Right renal pelvis (tissue), 4 donors: Measurements from ENCODE around the gene RNGTT. TPM values are rescaled to one million over a fixed set of nuclear protein-coding genes. Genes with fewer than 3 reads are reported as not detected.
A peak's percentile ranks its signal among the peaks of the same experiment; 100 is the strongest.
"Not testable (repeated sequence)": the region's sequence is repeated elsewhere in the genome, so short reads cannot be mapped to it uniquely, and the experiment has no call there.

Experiments used
- DNase-seq, 4 donors: peaks; one replicate each; pipeline ENCODE4 v3.0.0-alpha.2; 2013; ENCODE audit warnings: low read depth in 4 of 4, low spot score in 3 of 4, missing footprints in 1 of 4
- polyA plus RNA-seq, 4 donors: library from polyadenylated mRNA; unstranded; fragments of 120-200 nt; gene quantifications; one replicate each; pipeline ENCODE4 v1.2.1, GENCODE V29; 2013; ENCODE audit not compliant: insufficient read length in 4 of 4

RNGTT gene
- polyA plus RNA-seq, 4 donors, result 15.8 to 19.0 (median 17.8) TPM

DNA sequence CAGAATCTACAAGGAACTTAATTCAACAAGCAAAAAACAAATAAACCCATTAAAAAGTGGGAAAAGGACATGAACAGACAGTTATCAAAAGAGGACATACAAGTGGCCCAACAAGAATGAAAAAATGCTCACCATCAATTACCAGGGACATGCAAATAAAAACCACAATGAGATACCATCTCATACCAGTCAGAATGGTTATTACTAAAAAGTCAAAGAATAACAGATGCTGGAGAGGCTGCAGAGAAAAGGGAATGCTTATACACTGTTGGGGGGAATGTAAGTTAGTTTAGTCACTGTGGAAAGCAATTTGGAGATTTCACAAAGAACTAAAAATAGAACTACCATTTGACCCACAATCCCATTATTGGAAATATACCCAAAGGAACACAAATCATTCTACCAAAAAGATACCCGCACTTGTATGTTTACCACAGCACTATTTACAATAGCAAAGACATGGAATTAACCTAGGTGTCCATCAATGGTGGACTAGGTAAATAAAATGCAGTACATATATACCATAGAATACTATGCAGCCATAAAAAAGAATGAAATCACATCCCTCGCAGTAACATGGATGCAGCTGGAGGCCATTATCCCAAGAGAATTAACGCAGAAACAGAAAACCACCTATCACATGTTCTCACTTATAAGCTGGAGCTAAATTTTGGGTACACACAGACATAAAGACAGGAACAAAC lies 48.4 kb downstream of the RNGTT start:
- no peak for DNase-seq

DNA sequence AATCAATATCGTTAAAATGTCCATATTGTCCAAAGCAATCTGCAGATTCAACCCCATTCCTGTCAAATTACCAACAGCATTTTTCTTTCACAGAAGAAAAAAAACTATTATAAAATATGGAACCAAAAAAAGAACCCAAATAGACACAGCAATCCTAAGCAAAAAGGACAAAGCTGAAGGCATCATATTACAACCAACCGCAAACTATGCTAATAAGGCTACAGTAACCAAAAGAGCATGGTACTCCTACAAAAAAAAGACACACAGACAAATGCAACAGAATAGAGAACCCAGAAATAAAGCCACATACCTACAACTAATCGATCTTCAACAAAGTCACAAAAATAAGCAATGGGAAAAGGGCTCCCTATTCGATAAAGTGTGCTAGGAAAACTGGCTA lies 49.2 kb downstream of the RNGTT start:
- no peak for DNase-seq

DNA sequence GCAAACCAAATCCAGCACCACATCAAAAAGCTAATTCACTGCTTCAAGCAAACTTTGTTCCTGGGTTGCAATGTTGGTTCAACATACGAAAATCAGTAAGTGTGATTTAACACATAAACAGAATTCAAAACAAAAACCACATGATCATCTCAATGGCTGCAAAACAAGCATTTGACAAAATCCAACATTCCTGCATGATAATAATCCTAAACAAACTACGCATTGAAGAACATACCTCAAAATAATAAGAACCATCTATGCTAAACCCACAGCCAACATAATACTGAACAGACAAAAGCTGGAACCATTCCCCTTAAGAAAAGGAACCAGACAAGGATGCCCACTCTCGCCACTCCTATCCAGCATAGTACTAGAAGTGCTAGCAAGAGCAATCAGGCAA lies 49.9 kb downstream of the RNGTT start:
- DNase-seq, result no peak

DNA sequence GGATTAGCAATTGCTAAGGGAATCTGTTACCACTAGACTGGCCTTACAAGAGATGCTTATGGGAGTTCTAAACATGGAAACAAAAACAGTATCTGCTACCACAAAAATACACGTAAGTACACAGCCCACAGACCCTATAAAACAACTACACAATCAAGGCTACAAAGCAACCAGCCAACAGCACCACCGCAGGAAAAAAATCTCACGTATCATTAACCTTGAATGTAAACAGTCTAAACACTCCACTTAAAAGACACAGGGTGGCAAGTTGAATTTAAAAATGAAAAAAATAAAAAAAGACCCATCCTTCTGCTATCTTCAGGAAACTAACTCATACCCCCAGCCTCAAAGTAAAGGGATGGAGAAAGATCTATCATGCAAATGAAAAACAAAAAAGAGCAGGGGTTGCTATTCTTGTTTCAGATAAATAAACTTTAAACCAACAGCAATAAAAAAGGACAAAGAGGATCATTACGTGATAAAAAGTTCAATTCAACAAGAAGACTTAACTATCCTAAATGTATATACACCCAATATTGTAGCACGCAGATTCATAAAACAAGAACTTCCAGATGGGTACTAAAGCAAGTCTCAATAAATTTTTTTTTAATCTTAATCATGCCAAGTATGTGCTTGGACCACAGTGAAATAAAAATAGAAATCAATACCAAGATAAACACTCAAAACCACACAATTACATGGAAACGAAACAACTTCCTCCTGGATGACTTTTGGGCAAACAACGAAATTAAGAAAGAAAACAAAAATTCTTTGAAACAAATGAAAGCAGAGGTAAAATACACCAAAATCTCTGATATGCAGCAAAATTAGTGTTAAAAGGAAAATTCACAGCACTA lies 52.3 kb downstream of the RNGTT start:
- peak in 1 of 4 donors; percentile 1 for DNase-seq

DNA sequence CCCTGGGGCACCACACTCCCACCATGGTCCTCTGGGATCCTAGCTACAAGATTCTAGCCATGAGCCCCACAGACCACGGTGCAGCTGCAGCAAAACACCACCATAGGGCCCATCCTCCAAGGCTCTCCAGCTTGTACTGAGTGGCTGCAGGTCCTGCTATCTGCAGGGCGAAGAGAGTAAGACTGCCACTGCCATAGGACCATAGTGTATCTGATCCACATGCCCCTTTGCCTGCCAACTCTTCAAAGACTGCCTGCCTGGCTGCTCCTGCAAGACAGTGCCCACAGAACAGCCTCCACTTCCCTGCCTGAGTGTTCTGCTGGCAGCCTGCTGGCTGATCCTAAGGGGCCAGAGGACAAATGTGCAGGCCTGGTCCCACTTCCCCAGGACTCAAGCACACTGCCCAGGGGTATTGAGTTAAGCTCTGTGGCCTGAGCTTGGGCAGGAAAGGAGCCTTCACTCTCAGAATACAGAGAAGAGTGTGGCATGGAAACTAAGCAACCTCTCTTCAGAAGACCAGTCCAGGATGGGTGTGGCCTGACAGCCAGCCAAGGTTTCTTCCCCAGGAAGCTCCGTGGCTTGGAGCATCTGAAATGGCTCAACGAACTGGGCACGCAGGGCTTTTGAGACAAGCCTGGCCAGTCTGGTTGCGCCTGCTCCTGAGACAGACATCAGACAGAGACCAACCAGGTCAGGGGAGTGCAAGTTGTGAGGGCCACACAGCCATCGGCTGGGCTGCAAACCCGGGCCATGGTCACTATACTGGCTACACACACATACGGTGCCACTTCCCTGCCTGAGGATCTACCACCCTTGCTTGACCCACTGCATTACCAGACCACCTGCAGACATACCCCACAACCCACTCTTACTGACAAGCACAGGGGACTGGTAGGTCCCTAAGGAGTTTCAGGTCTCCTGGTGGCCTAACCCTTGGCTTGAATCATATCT lies 54.5 kb downstream of the RNGTT start:
- no peak for DNase-seq

DNA sequence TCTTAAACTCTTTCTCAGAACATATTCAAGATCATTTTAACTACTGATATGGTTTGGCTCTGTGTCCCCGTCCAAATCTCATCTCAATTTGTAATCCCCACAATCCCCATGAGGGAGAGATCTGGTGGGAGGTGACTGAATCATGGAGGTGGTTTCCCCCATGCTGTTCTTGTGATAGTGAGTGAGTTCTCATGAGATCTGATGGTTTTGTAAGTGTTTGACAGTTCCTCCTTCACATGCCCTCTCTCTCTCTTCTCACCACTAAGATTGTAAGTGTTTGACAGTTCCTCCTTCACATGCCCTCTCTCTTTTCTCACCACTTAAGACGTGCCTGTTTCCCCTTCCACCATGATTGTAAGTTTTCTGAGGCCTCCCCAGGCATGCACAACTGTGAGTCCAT lies 56.3 kb downstream of the RNGTT start:
- DNase-seq, result not testable (repeated sequence)

DNA sequence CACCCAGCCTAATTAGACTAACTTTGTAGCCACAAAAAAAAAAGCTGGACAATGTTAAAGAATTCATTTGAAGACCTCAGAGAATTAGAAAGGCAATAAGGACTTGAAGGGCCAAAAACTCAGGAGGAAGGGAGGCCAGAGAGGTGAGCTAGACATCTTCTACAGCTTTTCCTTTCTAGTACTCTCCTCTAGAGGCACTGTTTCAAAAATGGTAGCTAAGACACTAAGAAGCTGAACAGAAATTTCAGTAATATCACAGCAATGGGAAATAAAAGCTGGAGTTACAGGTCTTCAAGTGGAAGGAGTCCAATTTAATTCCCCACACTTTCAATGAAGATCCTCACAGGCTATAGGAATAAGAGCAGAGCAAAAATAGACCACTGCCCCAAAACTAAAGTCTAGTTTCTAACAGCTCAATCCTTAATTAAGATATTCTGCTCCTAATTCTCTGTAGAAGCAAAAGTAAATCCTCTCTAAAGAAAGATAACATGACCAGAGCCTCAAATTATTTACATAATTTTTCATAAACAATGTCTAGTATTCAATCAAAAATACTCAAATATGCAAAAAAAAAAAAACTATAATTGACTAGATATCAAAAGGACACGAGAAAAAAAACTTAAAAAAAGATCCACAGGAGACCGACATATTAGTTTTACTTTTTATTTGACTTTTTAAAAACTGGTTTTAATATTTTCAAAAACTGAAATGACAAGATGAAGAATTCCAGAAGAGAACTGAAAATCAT lies 63.7 kb downstream of the RNGTT start:
- DNase-seq, result no peak

DNA sequence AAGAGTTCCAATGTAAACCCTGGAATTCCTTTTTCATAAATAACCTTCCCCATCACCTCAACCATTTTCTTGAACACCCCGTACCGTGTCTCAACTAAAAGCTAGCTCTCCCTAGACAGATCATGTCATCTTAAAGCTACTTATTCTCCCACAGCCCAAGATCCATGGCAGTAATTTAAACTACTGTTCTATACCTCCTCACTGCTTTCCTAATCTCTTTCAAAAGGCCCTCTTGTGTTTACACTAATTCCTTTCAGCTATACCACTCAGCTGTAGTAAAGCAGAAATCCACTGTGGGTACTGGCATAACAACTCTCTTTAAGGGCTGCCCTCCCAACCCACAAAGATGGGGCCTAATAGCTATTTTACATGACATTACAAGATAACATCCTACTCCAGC lies 67.5 kb downstream of the RNGTT start:
- DNase-seq, result no peak

DNA sequence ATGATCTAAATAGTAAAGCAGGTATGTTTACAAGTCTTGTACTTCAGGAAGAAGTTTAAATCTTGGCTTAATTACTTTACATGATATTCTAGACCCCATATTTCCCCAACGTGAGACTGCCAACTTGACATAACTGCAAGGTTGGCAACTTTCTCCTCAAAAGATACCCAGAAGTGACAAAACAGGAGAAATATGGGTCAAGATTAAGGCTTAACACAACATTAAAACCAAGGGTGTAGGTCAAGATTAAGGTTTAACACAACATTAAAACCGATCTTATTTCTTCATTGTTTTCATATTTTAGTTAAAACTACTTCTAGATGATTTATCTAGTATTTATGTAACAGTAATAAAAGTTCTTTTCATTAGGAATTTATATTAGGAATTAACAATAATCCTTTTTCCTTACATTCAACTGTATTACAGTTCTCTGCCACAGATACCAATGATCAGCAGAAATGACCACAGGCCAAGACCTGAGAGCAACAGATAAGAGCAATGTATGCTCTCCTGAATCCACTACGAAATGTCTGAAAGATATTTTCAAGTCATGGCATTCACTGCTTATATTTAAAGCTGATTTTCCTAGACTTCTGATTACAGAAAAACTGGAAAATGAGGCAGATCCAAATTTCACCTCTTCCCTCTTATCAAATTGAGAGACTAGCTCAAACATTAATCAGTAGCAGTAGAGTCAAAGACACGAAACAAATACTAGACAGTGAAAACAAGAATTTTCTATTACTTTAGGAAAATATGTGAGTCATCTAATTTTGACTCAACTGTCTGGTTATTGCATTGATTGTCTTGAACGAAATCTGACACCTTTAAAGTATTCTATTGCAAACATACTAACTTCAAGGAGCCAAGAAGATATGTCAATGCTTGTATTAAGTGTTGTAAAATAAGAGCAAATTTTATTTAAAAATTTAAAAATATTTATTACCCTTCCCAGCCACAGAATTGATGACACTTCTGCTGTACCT lies 72.3 kb downstream of the RNGTT start:
- no peak for DNase-seq

DNA sequence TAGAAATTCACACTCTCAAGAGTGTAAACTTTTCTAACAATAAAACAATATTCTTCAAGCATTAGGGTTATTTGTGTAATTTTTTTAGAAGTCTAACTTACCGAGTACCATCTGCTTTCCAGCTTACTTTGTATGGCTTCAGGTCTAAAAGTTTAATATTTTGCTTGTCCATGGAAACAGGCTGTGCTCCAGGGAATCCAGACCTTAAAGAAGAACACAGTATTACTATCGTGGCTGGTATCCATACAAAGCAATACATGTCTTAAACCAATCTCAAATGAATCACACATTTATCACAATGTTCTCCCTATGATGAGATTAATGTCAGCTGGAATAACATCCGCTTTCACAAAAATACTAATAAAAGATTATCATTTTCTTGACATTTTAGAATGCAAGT lies 73.0 kb downstream of the RNGTT start:
- DNase-seq, result no peak

DNA sequence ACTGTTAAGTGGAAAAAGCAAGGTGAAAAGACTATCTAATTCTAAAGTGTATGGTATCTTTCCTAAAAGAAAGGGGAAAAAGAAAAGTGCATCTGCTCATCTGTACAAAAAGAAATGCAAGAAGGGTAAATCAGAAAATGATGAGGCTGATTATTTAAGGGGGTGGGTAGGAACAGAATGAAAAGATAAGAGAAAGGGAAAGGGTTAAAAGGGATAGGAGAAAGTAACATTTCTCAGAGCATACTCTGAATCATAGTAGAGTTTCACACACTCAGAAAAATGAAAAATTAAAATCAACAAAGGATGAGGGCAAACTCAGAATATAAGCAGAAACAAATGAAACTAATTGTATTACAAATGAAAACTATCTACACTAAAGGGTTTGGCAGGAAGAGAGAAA lies 79.1 kb downstream of the RNGTT start:
- no peak for DNase-seq

DNA sequence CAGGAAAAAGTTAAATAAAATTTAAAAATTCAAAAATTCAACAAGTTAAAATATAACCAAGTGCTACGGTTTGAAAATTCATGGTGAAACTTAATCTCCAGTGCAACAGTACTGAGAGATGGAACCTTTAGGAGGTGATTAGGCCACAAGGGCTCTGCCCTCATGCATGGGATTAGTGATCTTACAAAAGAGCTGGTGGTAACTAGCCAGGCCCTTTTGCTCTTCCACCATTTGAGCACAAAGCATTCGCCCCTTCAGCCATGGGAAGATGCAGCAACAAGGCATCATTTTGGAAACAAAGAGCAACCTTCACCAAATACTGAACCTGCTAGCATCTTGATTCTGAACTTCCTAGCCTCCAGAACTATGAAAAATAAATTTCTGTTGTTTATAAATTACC lies 80.9 kb downstream of the RNGTT start:
- no peak for DNase-seq

DNA sequence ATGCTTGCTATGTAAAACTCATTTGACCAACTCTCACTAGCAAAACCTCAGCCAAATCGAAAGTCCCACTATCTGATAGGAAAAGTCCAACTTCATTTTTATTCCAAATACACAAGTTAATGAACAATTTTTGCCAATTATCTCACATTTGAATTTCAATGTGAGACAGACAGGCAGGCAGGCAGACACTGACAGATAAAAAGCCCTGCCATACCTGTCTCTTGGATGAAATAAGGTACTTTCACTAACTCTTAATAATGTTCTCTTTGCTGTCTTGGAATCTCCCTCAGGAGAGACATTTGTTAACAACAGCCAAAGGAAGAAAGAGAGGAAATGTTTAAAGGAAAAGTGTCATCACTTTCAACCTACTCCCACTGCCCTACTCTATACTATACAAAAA lies 82.0 kb downstream of the RNGTT start:
- no peak for DNase-seq

DNA sequence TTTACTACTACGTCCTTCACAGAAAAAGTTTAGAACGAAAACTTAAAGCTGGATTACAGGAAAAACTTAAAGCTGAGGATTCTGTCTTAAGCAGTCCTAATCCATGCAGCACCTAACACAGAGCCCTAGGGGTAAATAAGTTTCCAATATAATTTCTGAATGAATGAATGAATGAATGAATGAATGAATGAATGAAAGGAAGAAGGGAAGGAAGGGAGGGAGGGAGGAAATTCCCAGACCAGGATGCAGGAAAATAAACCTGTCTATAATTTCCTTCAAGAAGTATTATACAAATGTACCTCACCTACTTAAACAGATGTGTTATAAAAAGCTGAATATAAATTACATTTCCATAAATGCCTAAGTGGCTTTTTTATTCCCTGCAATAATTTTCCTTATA lies 83.4 kb downstream of the RNGTT start:
- no peak for DNase-seq

DNA sequence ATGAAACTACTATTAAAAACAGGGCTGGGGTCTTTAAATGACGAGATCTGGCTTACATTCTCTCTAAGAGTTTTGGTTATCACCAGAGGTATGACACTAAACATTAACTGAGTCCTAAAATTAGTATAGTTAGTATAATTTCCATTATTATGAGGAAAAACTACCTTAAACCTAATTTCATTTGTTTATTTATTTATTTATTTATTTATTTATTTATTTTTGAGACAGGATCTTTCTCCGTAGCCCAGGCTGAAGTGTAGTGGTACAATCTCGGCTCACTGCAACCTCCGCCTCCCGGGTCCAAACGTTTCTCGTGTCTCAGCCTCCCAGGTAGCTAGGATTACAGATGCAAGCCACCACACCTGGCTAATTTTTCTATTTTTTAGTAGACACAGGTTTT lies 85.5 kb downstream of the RNGTT start:
- no peak for DNase-seq

DNA sequence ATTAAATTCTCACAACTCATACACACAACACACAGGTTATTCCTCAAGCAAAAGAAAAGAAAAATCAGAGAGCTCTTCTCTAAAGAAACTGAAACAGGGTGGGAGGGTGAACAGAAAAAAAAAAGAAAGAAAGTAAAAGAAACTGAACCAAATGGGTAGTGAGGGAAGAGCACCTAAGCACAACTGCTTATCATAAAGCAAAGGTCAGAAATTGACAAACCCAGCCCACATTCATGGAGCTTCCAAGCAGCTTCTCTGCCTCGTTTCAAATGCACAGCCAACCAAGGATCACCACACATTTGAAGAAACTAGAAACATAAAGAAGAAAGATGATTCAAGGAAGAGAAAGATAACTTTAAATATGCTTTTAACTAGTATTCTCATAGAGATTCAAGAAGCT lies 90.5 kb downstream of the RNGTT start:
- no peak for DNase-seq

DNA sequence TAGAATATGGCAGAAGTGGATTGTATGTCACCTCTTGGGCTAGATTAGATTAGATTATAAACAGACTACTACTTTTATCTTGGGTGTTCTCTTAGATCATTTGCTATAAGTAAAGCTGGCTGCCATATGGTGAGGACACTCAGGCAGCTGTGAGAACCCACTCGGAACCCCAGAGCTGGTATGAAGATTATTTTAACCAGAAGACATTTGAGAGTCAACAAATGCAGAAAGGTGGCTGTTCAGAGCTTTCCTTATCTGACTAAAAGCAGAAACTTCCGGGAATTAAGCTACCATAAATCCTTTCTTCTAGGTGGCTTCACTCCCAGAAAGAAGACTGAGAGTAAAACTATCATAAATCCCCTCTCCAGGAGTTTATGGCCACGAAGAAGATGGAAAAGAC lies 91.9 kb downstream of the RNGTT start:
- no peak for DNase-seq

DNA sequence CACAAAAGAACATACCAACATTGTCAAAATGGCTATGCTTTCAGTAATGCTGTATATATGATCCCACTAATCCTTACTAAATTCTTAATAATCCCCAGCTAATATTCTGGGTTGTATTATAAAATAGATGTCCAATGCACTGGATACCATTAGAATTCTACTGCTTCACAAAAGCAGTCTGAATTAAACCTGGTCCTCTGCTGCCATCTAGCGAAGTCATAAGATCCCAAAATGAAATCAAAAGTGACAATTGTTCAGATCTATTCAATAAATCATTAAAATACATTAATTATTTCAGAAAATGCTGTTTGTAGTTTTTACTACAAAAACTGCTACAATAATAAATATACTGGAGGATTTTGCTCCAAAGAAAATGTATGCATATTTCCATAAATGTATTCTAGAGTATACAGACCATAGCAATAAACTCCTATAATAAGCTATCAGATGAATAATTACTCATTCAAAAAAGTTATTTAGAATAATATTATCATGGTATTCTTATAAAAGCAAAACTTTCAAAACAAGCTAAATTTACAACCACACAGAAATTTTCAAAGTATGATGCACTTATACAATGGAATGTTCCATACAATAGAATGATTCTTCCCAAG lies 92.6 kb downstream of the RNGTT start:
- peak; percentile 47 to 52 (median 50) for DNase-seq
